ENCODE data around the gene CCDC78. TPM values are rescaled to one million over a fixed set of nuclear protein-coding genes. Genes with fewer than 3 reads are reported as not detected.

Gene CCDC78
- total and polyA plus RNA-seq, 2 of the 13 experiments (the other 11 are each of a cell fraction or from before 2014, with no cell fraction given): 0.53 to 1.5 TPM

DNA sequence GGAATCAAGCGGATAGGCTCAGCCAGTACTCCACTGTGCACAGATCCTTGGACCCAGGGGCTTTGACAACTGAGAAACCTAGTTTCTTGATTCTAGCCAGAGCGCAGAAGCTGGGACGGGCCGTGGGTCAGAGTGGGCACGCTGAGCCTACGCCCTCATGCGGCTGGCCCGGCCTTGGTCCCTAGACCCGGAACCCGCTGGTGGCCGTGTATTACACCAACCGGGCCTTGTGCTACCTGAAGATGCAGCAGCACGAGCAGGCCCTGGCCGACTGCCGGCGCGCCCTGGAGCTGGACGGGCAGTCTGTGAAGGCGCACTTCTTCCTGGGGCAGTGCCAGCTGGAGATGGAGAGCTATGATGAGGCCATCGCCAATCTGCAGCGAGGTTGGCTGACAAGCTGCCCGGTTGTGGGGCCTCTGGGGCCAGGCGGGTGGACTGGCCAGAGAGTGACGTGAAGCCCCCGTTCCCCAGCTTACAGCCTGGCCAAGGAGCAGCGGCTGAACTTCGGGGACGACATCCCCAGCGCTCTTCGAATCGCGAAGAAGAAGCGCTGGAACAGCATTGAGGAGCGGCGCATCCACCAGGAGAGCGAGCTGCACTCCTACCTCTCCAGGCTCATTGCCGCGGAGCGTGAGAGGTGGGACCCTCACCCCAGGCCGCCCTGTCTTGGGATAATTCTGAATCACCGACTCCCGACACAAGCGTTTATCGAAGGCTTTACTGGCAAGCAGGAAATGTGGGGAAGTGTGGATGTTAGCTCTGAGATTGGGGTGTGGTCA, 45.1 kb downstream of the CCDC78 start (continued):
- TF ChIP-seq, protein P1, sequence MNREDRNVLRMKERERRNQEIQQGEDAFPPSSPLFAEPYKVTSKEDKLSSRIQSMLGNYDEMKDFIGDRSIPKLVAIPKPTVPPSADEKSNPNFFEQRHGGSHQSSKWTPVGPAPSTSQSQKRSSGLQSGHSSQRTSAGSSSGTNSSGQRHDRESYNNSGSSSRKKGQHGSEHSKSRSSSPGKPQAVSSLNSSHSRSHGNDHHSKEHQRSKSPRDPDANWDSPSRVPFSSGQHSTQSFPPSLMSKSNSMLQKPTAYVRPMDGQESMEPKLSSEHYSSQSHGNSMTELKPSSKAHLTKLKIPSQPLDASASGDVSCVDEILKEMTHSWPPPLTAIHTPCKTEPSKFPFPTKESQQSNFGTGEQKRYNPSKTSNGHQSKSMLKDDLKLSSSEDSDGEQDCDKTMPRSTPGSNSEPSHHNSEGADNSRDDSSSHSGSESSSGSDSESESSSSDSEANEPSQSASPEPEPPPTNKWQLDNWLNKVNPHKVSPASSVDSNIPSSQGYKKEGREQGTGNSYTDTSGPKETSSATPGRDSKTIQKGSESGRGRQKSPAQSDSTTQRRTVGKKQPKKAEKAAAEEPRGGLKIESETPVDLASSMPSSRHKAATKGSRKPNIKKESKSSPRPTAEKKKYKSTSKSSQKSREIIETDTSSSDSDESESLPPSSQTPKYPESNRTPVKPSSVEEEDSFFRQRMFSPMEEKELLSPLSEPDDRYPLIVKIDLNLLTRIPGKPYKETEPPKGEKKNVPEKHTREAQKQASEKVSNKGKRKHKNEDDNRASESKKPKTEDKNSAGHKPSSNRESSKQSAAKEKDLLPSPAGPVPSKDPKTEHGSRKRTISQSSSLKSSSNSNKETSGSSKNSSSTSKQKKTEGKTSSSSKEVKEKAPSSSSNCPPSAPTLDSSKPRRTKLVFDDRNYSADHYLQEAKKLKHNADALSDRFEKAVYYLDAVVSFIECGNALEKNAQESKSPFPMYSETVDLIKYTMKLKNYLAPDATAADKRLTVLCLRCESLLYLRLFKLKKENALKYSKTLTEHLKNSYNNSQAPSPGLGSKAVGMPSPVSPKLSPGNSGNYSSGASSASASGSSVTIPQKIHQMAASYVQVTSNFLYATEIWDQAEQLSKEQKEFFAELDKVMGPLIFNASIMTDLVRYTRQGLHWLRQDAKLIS (CRISPR knock-in tag; IDR thresholded peaks at IDR 0.05): no peak
- TF ChIP-seq KLF13 (CRISPR knock-in tag; IDR thresholded peaks at IDR 0.05): no peak
- TF ChIP-seq, protein P2, sequence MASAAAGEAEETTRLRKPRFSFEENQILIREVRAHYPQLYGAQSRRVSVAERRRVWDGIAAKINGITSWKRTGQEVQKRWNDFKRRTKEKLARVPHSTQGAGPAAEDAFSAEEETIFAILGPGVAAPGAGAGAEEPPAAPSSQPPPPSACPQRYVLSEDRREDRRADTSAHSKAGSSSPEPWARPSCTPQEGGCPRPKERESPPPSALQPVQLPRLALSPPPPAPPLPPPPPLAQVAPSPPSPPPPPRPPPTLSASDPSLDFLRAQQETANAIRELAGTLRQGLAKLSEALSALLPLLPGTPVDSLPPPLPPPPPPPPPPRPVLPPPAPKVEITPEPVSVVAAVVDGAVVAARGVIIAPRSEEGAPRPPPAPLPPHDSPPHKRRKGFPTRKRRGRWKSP (CRISPR knock-in tag; IDR thresholded peaks at IDR 0.05): no peak
- no peak for TF ChIP-seq ZNF263 (CRISPR knock-in tag; IDR thresholded peaks at IDR 0.05)
- TF ChIP-seq YY1 (IDR thresholded peaks at IDR 0.05; ENCODE audit: insufficient read depth, insufficient replicate concordance, low read depth, low read length): no peak
- TF ChIP-seq NFKBIZ (CRISPR knock-in tag; IDR thresholded peaks at IDR 0.05): no peak
- TF ChIP-seq ZNF552 (CRISPR knock-in tag; IDR thresholded peaks at IDR 0.05; ENCODE audit: borderline replicate concordance): peak; percentile 56; the same call in 1 of the 2 replicates
- TF ChIP-seq, protein P3, sequence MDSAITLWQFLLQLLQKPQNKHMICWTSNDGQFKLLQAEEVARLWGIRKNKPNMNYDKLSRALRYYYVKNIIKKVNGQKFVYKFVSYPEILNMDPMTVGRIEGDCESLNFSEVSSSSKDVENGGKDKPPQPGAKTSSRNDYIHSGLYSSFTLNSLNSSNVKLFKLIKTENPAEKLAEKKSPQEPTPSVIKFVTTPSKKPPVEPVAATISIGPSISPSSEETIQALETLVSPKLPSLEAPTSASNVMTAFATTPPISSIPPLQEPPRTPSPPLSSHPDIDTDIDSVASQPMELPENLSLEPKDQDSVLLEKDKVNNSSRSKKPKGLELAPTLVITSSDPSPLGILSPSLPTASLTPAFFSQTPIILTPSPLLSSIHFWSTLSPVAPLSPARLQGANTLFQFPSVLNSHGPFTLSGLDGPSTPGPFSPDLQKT (CRISPR knock-in tag; IDR thresholded peaks at IDR 0.05; ENCODE audit: borderline replicate concordance): no peak
- no peak for TF ChIP-seq DR1 (CRISPR knock-in tag; IDR thresholded peaks at IDR 0.05)
- no peak for TF ChIP-seq ZNF546 (CRISPR knock-in tag; conservative IDR thresholded peaks at IDR 0.05)
- no peak for TF ChIP-seq RBAK (CRISPR knock-in tag; IDR thresholded peaks at IDR 0.05)
- no peak for TF ChIP-seq NR2C2 (CRISPR knock-in tag; IDR thresholded peaks at IDR 0.05; ENCODE audit: borderline replicate concordance)
- TF ChIP-seq CCAR2 (optimal IDR thresholded peaks at IDR 0.05; ENCODE audit: low read depth, low read length): no peak
- no peak for TF ChIP-seq ZNF367 (CRISPR knock-in tag; IDR thresholded peaks at IDR 0.05; ENCODE audit: borderline replicate concordance)
- no peak for TF ChIP-seq NFRKB (IDR thresholded peaks at IDR 0.05)
- TF ChIP-seq, protein P4, sequence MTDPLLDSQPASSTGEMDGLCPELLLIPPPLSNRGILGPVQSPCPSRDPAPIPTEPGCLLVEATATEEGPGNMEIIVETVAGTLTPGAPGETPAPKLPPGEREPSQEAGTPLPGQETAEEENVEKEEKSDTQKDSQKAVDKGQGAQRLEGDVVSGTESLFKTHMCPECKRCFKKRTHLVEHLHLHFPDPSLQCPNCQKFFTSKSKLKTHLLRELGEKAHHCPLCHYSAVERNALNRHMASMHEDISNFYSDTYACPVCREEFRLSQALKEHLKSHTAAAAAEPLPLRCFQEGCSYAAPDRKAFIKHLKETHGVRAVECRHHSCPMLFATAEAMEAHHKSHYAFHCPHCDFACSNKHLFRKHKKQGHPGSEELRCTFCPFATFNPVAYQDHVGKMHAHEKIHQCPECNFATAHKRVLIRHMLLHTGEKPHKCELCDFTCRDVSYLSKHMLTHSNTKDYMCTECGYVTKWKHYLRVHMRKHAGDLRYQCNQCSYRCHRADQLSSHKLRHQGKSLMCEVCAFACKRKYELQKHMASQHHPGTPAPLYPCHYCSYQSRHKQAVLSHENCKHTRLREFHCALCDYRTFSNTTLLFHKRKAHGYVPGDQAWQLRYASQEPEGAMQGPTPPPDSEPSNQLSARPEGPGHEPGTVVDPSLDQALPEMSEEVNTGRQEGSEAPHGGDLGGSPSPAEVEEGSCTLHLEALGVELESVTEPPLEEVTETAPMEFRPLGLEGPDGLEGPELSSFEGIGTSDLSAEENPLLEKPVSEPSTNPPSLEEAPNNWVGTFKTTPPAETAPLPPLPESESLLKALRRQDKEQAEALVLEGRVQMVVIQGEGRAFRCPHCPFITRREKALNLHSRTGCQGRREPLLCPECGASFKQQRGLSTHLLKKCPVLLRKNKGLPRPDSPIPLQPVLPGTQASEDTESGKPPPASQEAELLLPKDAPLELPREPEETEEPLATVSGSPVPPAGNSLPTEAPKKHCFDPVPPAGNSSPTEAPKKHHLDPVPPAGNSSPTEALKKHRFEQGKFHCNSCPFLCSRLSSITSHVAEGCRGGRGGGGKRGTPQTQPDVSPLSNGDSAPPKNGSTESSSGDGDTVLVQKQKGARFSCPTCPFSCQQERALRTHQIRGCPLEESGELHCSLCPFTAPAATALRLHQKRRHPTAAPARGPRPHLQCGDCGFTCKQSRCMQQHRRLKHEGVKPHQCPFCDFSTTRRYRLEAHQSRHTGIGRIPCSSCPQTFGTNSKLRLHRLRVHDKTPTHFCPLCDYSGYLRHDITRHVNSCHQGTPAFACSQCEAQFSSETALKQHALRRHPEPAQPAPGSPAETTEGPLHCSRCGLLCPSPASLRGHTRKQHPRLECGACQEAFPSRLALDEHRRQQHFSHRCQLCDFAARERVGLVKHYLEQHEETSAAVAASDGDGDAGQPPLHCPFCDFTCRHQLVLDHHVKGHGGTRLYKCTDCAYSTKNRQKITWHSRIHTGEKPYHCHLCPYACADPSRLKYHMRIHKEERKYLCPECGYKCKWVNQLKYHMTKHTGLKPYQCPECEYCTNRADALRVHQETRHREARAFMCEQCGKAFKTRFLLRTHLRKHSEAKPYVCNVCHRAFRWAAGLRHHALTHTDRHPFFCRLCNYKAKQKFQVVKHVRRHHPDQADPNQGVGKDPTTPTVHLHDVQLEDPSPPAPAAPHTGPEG (CRISPR knock-in tag; IDR thresholded peaks at IDR 0.05): no peak
- TF ChIP-seq MIER2 (CRISPR knock-in tag; IDR thresholded peaks at IDR 0.05): no peak
- peak; percentile 30; the same call in 1 of the 2 replicates for TF ChIP-seq ZNF225 (CRISPR knock-in tag; IDR thresholded peaks at IDR 0.05)
